ENCODE results near the gene XPO1. TPM values are rescaled to one million over a fixed set of nuclear protein-coding genes. Genes with fewer than 3 reads are reported as not detected.
"Not testable (repeated sequence)": the region's sequence is repeated elsewhere in the genome, so short reads cannot be mapped to it uniquely, and the experiment has no call there.

The XPO1 gene
- total RNA-seq, 4 donors from 2014 or later, result 71.1 to 158 (median 119) TPM

DNA sequence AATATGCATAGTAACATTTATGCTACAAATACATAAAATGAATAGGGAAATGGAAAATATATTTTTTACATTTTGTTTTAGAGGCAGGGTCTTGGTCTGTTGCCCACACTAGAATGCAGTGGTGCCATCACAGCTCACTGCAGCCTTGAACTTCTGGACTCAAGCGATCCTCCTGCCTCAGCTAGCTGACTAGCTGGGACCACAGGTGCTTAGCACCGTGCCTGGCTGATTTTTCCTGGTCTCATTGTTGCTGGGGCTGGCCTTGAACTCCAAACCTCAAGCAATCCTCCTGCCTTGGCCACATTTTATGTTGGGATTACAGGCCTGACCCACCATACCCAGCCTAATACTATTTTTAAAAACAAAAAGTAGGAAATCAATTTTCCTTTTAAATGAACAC is 33.2 kb downstream of the XPO1 start:
- no peak for TF ChIP-seq POLR2A (IDR thresholded peaks at IDR 0.05)
- TF ChIP-seq, protein P1, sequence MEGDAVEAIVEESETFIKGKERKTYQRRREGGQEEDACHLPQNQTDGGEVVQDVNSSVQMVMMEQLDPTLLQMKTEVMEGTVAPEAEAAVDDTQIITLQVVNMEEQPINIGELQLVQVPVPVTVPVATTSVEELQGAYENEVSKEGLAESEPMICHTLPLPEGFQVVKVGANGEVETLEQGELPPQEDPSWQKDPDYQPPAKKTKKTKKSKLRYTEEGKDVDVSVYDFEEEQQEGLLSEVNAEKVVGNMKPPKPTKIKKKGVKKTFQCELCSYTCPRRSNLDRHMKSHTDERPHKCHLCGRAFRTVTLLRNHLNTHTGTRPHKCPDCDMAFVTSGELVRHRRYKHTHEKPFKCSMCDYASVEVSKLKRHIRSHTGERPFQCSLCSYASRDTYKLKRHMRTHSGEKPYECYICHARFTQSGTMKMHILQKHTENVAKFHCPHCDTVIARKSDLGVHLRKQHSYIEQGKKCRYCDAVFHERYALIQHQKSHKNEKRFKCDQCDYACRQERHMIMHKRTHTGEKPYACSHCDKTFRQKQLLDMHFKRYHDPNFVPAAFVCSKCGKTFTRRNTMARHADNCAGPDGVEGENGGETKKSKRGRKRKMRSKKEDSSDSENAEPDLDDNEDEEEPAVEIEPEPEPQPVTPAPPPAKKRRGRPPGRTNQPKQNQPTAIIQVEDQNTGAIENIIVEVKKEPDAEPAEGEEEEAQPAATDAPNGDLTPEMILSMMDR (IDR thresholded peaks at IDR 0.05), result no peak
- DNase-seq, result no peak
- H3K4me3 ChIP-seq, result no peak overlapping the region
- no peaks in the 10 kb centered on the region for H3K4me1 ChIP-seq
- H3K36me3 ChIP-seq, result peaks cover 0 to 50% (median 0%) of the 10 kb centered on the region in 3 donors
- no peaks in the 10 kb centered on the region for H3K9me3 ChIP-seq
- H3K27me3 ChIP-seq, result no peaks in the 10 kb centered on the region
- H3K27ac ChIP-seq, result no peak overlapping the region

DNA sequence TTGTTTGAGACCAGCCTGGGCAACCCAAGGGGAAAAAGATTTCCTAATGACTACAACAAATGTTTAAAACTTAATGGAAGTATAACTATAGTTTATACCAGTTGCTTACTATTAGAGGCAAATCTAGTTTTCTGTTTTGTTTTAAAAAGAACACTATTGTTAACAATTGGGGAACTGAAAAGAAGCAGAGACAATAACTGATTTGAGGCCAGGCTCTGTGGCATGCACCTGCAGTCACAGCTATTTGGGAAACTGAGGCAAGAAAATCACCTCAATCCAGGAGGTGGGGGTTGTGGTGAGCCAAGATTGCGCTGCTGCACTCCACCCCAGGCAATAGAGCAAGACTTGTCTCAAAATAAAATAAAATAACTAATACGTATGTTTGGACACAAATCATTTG is 39.1 kb downstream of the XPO1 start:
- Histone ChIP-seq H3K36me3 (peaks cover 0 to 91% (median 3%) of the 10 kb centered on the region in 3 donors), H3K27ac (no peak overlapping the region), H3K9me3 (no peaks in the 10 kb centered on the region), H3K4me1 (no peaks in the 10 kb centered on the region), H3K4me3 (no peak overlapping the region), H3K27me3 (no peaks in the 10 kb centered on the region)
- no peak for DNase-seq
- TF ChIP-seq, protein P1 (IDR thresholded peaks at IDR 0.05), result no peak
- no peak for TF ChIP-seq POLR2A (IDR thresholded peaks at IDR 0.05)

DNA sequence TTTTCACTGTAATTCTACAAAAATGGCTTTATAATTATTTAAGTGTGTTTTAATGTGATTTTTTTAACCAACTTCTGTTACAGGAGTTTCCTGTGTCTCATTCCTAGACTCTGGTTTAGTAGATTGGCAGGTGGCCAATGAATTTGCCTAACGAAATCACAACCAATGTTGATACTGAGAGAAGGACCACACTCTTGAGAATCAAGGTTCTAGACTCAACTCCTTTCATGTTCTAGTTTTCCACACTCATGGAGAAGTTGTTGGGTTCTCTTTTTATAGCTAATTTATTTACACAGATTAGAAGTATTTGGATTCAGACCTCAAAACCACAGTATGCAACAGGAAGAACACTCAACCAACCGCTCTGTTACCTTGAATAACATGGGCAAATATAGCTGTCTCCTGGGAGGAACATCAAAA is 44.6 kb downstream of the XPO1 start:
- H3K27me3 ChIP-seq, result no peaks in the 10 kb centered on the region
- no peak overlapping the region for H3K27ac ChIP-seq
- TF ChIP-seq, protein P1 (IDR thresholded peaks at IDR 0.05), result no peak
- no peak for TF ChIP-seq POLR2A (IDR thresholded peaks at IDR 0.05)
- peaks cover 0 to 98% (median 6%) of the 10 kb centered on the region in 3 donors for H3K36me3 ChIP-seq
- H3K4me3 ChIP-seq, result no peak overlapping the region
- DNase-seq, result no peak
- no peaks in the 10 kb centered on the region for H3K9me3 ChIP-seq
- H3K4me1 ChIP-seq, result no peaks in the 10 kb centered on the region

- H3K36me3 ChIP-seq, result peaks cover 0 to 98% (median 6%) of the 10 kb centered on the region in 3 donors
- no peak overlapping the region for H3K4me3 ChIP-seq
- H3K27ac ChIP-seq, result no peak overlapping the region
- H3K9me3 ChIP-seq, result no peaks in the 10 kb centered on the region
- TF ChIP-seq, protein P1 (IDR thresholded peaks at IDR 0.05), result no peak
- TF ChIP-seq POLR2A (IDR thresholded peaks at IDR 0.05), result no peak
- no peaks in the 10 kb centered on the region for H3K4me1 ChIP-seq
- H3K27me3 ChIP-seq, result no peaks in the 10 kb centered on the region
- DNase-seq, result no peak
Measured at GRCh38 chr2:61492476-61492875, 45.7 kb downstream of the XPO1 start.

- Histone ChIP-seq H3K27ac (no peak overlapping the region), H3K9me3 (no peaks in the 10 kb centered on the region), H3K27me3 (no peaks in the 10 kb centered on the region), H3K36me3 (peaks cover 0 to 97% (median 3%) of the 10 kb centered on the region in 3 donors), H3K4me3 (no peak overlapping the region), H3K4me1 (no peaks in the 10 kb centered on the region)
- TF ChIP-seq, protein P1 (IDR thresholded peaks at IDR 0.05), result no peak
- DNase-seq, result no peak
Measured at GRCh38 chr2:61485281-61485680, 52.9 kb downstream of the XPO1 start.

- Histone ChIP-seq H3K27me3 (no peaks in the 10 kb centered on the region), H3K4me3 (no peak overlapping the region), H3K36me3 (peaks cover 0 to 60% (median 0%) of the 10 kb centered on the region in 3 donors), H3K4me1 (no peaks in the 10 kb centered on the region), H3K9me3 (no peaks in the 10 kb centered on the region), H3K27ac (no peak overlapping the region)
- TF ChIP-seq, protein P1 (IDR thresholded peaks at IDR 0.05), result no peak
- no peak for TF ChIP-seq POLR2A (IDR thresholded peaks at IDR 0.05)
- DNase-seq, result no peak
Measured at GRCh38 chr2:61478086-61478485, 60.1 kb downstream of the XPO1 start.

DNA sequence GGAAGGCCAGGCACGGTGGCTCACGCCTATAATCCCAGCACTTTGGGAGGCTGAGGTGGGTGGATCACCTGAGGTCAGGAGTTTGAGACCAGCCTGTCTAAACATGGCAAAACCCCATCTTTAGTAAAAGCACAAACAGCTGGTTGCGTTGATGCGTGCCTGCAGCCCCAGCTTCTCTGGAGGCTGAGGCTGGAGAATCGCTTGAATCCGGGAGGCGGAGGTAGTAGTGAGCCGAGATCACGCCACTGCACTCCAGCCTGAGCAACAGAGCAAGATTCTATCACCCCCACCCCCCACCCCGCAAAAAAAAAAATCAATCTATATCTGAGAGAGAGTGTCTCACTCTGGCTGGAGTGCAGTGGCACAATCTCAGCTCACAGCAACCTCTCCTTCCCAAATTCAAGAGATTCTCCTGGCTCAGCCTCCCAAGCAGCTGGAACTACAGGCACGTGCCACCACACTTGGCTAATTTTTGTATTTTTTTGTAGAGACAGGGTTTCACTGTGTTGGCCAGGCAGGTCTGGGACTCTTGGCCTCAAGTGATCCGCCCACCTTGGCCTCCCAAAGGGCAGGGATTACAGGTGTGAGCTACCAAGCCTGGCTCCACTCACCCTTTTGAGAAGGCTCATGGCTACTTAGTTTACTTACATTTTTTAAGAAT is 61.1 kb downstream of the XPO1 start:
- H3K9me3 ChIP-seq, H3K27ac ChIP-seq, H3K4me3 ChIP-seq, H3K27me3 ChIP-seq, DNase-seq, H3K4me1 ChIP-seq: not testable (repeated sequence)
- H3K36me3 ChIP-seq, result peaks cover 0 to 49% (median 0%) of the 10 kb centered on the region in 3 donors
